IMR-90 (cell line): Measurements from ENCODE around the gene NUP93. TPM values are rescaled to one million over a fixed set of nuclear protein-coding genes. Genes with fewer than 3 reads are reported as not detected.

ENCODE experiments used
- ATAC-seq: fragments of 200-7000 bp; cut with Tn5 transposase; 2 replicates; pipeline ENCODE4 v1.9.1; 2020; ENCODE audit warnings: low read depth, mild to moderate bottlenecking, moderate library complexity
- BruUV-seq: library from RNA; stranded (reverse); fragments of 400-500 nt; replicated peaks from 2 replicates; lab custom pipeline; 2021; lab: Mats Ljungman, UMichigan
- CTCF ChIA-PET: fragments of 300-600 bp; formaldehyde crosslinking; extraction: SDS; loops from one replicate; lab custom pipeline; 2021; ENCODE audit warnings: antibody characterized with exemption; lab: Yijun Ruan, JAX
- POLR2A ChIA-PET: fragments of 300-600 bp; sonication (Branson Sonifier 250); formaldehyde crosslinking; loops from one replicate; lab custom pipeline; 2022; ENCODE audit warnings: antibody characterized with exemption; ENCODE audit not compliant: unreplicated experiment; lab: Charles Lee
- DNase-seq: peaks from one replicate; pipeline ENCODE4 v3.0.0; 2013
- H2AFZ ChIP-seq: replicated peaks from 2 replicates; pipeline ENCODE3; 2013; ENCODE audit warnings: low read length, mild to moderate bottlenecking; ENCODE audit not compliant: poor library complexity
- H2AK5ac ChIP-seq: 2 replicates; pipeline ENCODE4 v1.6.1; 2013; ENCODE audit warnings: low read depth, low read length, inconsistent platforms
- H2AK9ac ChIP-seq: replicated peaks from 2 replicates; pipeline ENCODE3; 2013; ENCODE audit warnings: mild to moderate bottlenecking, low read depth, low read length, moderate library complexity; ENCODE audit not compliant: poor library complexity
- H2BK120ac ChIP-seq: 2 replicates; pipeline ENCODE4 v1.6.1; 2013; ENCODE audit warnings: low read depth, low read length, inconsistent platforms
- H2BK15ac ChIP-seq: 3 replicates; pipeline ENCODE4 v1.6.1; 2013; ENCODE audit warnings: low read depth, low read length, inconsistent platforms
- H2BK20ac ChIP-seq: 2 replicates; pipeline ENCODE4 v1.6.1; 2013; ENCODE audit warnings: low read depth, mild to moderate bottlenecking, inconsistent platforms, low read length, moderate library complexity
- H2BK5ac ChIP-seq: 2 replicates; pipeline ENCODE4 v1.6.1; 2013; ENCODE audit warnings: mild to moderate bottlenecking, low read depth, low read length, inconsistent platforms; ENCODE audit not compliant: poor library complexity, severe bottlenecking
- H3K14ac ChIP-seq: replicated peaks from 2 replicates; pipeline ENCODE4 v1.6.1; 2013; ENCODE audit warnings: low read depth, low read length, inconsistent platforms
- H3K18ac ChIP-seq: 2 replicates; pipeline ENCODE4 v1.6.1; 2013; ENCODE audit warnings: low read depth, low read length, control low read depth
- H3K23ac ChIP-seq: 2 replicates; pipeline ENCODE4 v1.6.1; 2013; ENCODE audit warnings: low read depth, low read length, inconsistent platforms
- H3K27ac ChIP-seq: 2 replicates; pipeline ENCODE4 v1.5.1; 2013; ENCODE audit warnings: mild to moderate bottlenecking, control low read depth, low read length; ENCODE audit not compliant: insufficient read depth
- H3K27me3 ChIP-seq: 2 replicates; pipeline ENCODE4 v1.6.1; 2013; ENCODE audit warnings: low read length; ENCODE audit not compliant: control insufficient read depth, insufficient read depth
- H3K36me3 ChIP-seq: 2 replicates; pipeline ENCODE4 v1.6.1; 2013; ENCODE audit warnings: low read length, mixed read lengths; ENCODE audit not compliant: control insufficient read depth, insufficient read depth
- H3K4ac ChIP-seq: 2 replicates; pipeline ENCODE4 v1.6.1; 2013; ENCODE audit warnings: low read depth, low read length, inconsistent platforms
- H3K4me1 ChIP-seq: 2 replicates; pipeline ENCODE4 v1.6.1; 2013; ENCODE audit warnings: low read length, mixed read lengths; ENCODE audit not compliant: control insufficient read depth, insufficient read depth
- H3K4me2 ChIP-seq: 2 replicates; pipeline ENCODE4 v1.6.1; 2013; ENCODE audit warnings: low read depth, mild to moderate bottlenecking, control low read depth, low read length, moderate library complexity
- H3K4me3 ChIP-seq: 2 replicates; pipeline ENCODE4 v1.5.1; 2013; ENCODE audit warnings: low read depth, mild to moderate bottlenecking, control low read depth, low read length, moderate library complexity; ENCODE audit not compliant: insufficient read depth
- H3K56ac ChIP-seq: 2 replicates; pipeline ENCODE4 v1.6.1; 2013; ENCODE audit warnings: low read length, inconsistent platforms; ENCODE audit not compliant: insufficient read depth; ENCODE audit errors: extremely low read depth
- H3K79me1 ChIP-seq, 2 experiments: 2 replicates each; pipeline ENCODE4 v1.6.1; 2013; ENCODE audit warnings: low read length in 2 of 2, inconsistent platforms in 1 of 2, low read depth in 1 of 2
- H3K9ac ChIP-seq: 2 replicates; pipeline ENCODE4 v1.6.1; 2013; ENCODE audit warnings: low read depth, low read length, control low read depth
- H3K9me1 ChIP-seq: 2 replicates; pipeline ENCODE4 v1.6.1; 2013; ENCODE audit warnings: low read length, inconsistent platforms; ENCODE audit not compliant: insufficient read depth
- H3K9me3 ChIP-seq: 2 replicates; pipeline ENCODE4 v1.6.1; 2013; ENCODE audit warnings: low read length; ENCODE audit not compliant: control insufficient read depth, insufficient read depth
- H4K20me1 ChIP-seq: 2 replicates; pipeline ENCODE4 v1.6.1; 2013; ENCODE audit warnings: low read length, inconsistent platforms; ENCODE audit not compliant: insufficient read depth
- H4K5ac ChIP-seq: 2 replicates; pipeline ENCODE4 v1.6.1; 2013; ENCODE audit warnings: mild to moderate bottlenecking, low read depth, low read length, control low read depth
- H4K8ac ChIP-seq, 2 experiments: 2 replicates each; pipeline ENCODE4 v1.6.1; 2013; ENCODE audit warnings: low read depth in 2 of 2, low read length in 2 of 2, control low read depth in 1 of 2, inconsistent platforms in 1 of 2
- H4K91ac ChIP-seq: 2 replicates; pipeline ENCODE4 v1.6.1; 2013; ENCODE audit warnings: low read depth, low read length, inconsistent platforms; ENCODE audit not compliant: insufficient read depth
- BHLHE40 ChIP-seq: fragments of 150-350 bp; IDR thresholded peaks from 2 replicates; pipeline ENCODE4 v1.6.1; 2016; ENCODE audit warnings: mild to moderate bottlenecking, low read depth, low read length
- CTCF ChIP-seq: conservative IDR thresholded peaks from 2 replicates; pipeline ENCODE4 v1.5.1; 2012; ENCODE audit warnings: mild to moderate bottlenecking, low read depth, low read length, improper control_type of control experiment
- POLR2A ChIP-seq: IDR thresholded peaks from 2 replicates; pipeline ENCODE4 v1.6.1; 2012; ENCODE audit warnings: mild to moderate bottlenecking, low read depth, low read length
- WGBS, 2 experiments: methylation state at CpG; one replicate each; pipeline versions ENCODE4 v1.1.5 to v1.1.7; 2013; ENCODE audit warnings: missing lambda C conversion rate in 2 of 2; ENCODE audit not compliant: insufficient read length in 1 of 2; ENCODE audit errors: extremely low coverage in 2 of 2; 5-methylcytosine and 5-hydroxymethylcytosine counted together
- dilution Hi-C: fragments of 300-500 bp; cut with HindIII; formaldehyde crosslinking; loops from one replicate; pipeline ENCODE4 v1.14.3; 2018; ENCODE audit warnings: low sequenced_read_pairs; ENCODE audit not compliant: unreplicated experiment
- in situ Hi-C: fragments of 300-500 bp; cut with MboI; formaldehyde crosslinking; loops from 3 replicates; pipeline ENCODE4 v1.14.3; 2019; ENCODE audit warnings: low sequenced_read_pairs, inconsistent platforms, mixed read lengths
- intact Hi-C: fragments of 100-400 bp; cut with micrococcal nuclease; formaldehyde crosslinking; loops from 2 replicates; pipeline ENCODE4 v1.10.0; 2022
- polyA plus RNA-seq, 3 experiments: library from polyadenylated mRNA; depleted of rRNA; stranded (reverse); fragments of >200 nt; gene quantifications; 2 replicates each; pipeline ENCODE4 v1.2.3, GENCODE V29; 2012; ENCODE audit warnings: low replicate concordance in 1 of 3
- total RNA-seq: library from RNA; depleted of rRNA; stranded (reverse); fragments of >200 nt; gene quantifications from 2 replicates; pipeline ENCODE4 v1.2.3, GENCODE V29; 2012

NUP93 gene
- total and polyA plus RNA-seq, 2 of the 4 experiments (the other 2 are of a cell fraction) = 54.6 to 72.6 TPM

- TF ChIP-seq CTCF (0 out of 2 replicates have a peak, but pooled peaks have one; percentile 17), POLR2A (no peak), BHLHE40 (no peak)
- H3K79me1 ChIP-seq = no peaks in the 10 kb centered on the region; a peak in 1 of 4 replicates
- no peaks in the 10 kb centered on the region for H4K20me1 ChIP-seq
- no peak overlapping the region for H2AK5ac ChIP-seq
- no peak overlapping the region for H3K56ac ChIP-seq
- H2BK20ac ChIP-seq = no peak overlapping the region
- POLR2A ChIA-PET = no interaction called here
- peak; percentile 46 for ATAC-seq
- no peak overlapping the region for H2AK9ac ChIP-seq
- H2AFZ ChIP-seq = no peak overlapping the region
- H3K23ac ChIP-seq = no peak overlapping the region
- CTCF ChIA-PET = no interaction called here
- H2BK15ac ChIP-seq = no peak overlapping the region
- H3K4ac ChIP-seq = no peak overlapping the region
- intact Hi-C loops = no loop called here
- no peaks in the 10 kb centered on the region for H3K9me3 ChIP-seq
- no peak overlapping the region for H2BK120ac ChIP-seq
- H4K5ac ChIP-seq = no peak overlapping the region
- BruUV-seq = no TSS peak
- no peak overlapping the region for H3K18ac ChIP-seq
- no peak overlapping the region for H4K91ac ChIP-seq
- no peak overlapping the region for H3K9ac ChIP-seq
- H3K9me1 ChIP-seq = 0 out of 2 replicates have a peak, but pooled peaks cover 4% of the 10 kb centered on the region
- no peak overlapping the region for H3K4me2 ChIP-seq
- dilution Hi-C loops = no loop called here
- no peak overlapping the region for H3K14ac ChIP-seq
- H3K4me1 ChIP-seq = no peaks in the 10 kb centered on the region
- H3K36me3 ChIP-seq = peaks cover 26% of the 10 kb centered on the region
- no peak overlapping the region for H3K27ac ChIP-seq
- H3K4me3 ChIP-seq = no peak overlapping the region
- no peak for DNase-seq
- H4K8ac ChIP-seq = no peak overlapping the region
- H3K27me3 ChIP-seq = no peaks in the 10 kb centered on the region
- no peak overlapping the region for H2BK5ac ChIP-seq
- in situ Hi-C loops = no loop called here
- WGBS, 2 experiments = no CpG with 5 or more reads among the region's 3 CpGs
Measured at GRCh38 chr16:56824331-56824730, 94.4 kb downstream of the NUP93 start.
